Right cardiac atrium (tissue), 5 donors: ENCODE data around the gene EHBP1L1. TPM values are rescaled to one million over a fixed set of nuclear protein-coding genes. Genes with fewer than 3 reads are reported as not detected.

ENCODE experiments used
- ATAC-seq, 2 donors: fragments of 200-7000 bp; cut with Tn5 transposase; one replicate each; pipeline versions ENCODE4 v1.8.0 to v1.9.1; 2020; ENCODE audit warnings: moderate library complexity in 2 of 2, mild to moderate bottlenecking in 1 of 2
- DNase-seq, 3 donors: peaks; one replicate each; pipeline ENCODE4 v3.0.0-alpha.2; 2020
- H3K27ac ChIP-seq: one replicate; pipeline ENCODE4 v1.5.1; 2013; ENCODE audit warnings: mild to moderate bottlenecking, low read length, control low read depth, moderate library complexity
- H3K27me3 ChIP-seq: one replicate; pipeline ENCODE4 v1.6.1; 2013; ENCODE audit not compliant: control insufficient read depth, insufficient read depth
- H3K4me1 ChIP-seq: one replicate; pipeline ENCODE4 v1.6.1; 2013; ENCODE audit warnings: low read length; ENCODE audit not compliant: control insufficient read depth, insufficient read depth
- H3K4me3 ChIP-seq: one replicate; pipeline ENCODE4 v1.5.1; 2013; ENCODE audit warnings: low read length, control low read depth
- H3K9me3 ChIP-seq: one replicate; pipeline ENCODE4 v1.6.1; 2013; ENCODE audit warnings: low read length; ENCODE audit not compliant: control insufficient read depth
- WGBS: extraction: QIAGEN DNeasy Blood & Tissue Kit; methylation state at CpG from one replicate; pipeline ENCODE4 v1.1.7; 2013; 5-methylcytosine and 5-hydroxymethylcytosine counted together
- intact Hi-C, 4 donors: fragments of 100-400 bp; cut with DNase I; formaldehyde crosslinking; loops; one replicate each; pipeline versions ENCODE4 v1.11.0 to v1.14.0; 2022 to 2023
- polyA plus RNA-seq: library from polyadenylated mRNA; stranded (reverse); fragments of 200-250 nt; gene quantifications from one replicate; pipeline ENCODE4 v1.2.3, GENCODE V29; 2013
- total RNA-seq, 4 donors: library from RNA; stranded (reverse); fragmentation: NEBNext Ultra II Directional; extraction: Animal tissue kit (Norgen Biotek cat#: 25700); gene quantifications; one replicate each; pipeline ENCODE4 v1.2.1, GENCODE V29; 2021
- donor health status: healthy with polysubstance abuse.
- donor health status: DM: no; HTN: yes; CAD: no.
- donor health status: DM: no; HTN: no; CAD: no.
- donor health status: DM: no; HTN: yes; CAD: no; lungs with severe emphysema.
- donor health status: DM: yes; HTN: yes; CAD: no.

EHBP1L1 gene
- total and polyA plus RNA-seq, 5 donors, result 35.7 to 80.2 (median 46.4) TPM

DNA sequence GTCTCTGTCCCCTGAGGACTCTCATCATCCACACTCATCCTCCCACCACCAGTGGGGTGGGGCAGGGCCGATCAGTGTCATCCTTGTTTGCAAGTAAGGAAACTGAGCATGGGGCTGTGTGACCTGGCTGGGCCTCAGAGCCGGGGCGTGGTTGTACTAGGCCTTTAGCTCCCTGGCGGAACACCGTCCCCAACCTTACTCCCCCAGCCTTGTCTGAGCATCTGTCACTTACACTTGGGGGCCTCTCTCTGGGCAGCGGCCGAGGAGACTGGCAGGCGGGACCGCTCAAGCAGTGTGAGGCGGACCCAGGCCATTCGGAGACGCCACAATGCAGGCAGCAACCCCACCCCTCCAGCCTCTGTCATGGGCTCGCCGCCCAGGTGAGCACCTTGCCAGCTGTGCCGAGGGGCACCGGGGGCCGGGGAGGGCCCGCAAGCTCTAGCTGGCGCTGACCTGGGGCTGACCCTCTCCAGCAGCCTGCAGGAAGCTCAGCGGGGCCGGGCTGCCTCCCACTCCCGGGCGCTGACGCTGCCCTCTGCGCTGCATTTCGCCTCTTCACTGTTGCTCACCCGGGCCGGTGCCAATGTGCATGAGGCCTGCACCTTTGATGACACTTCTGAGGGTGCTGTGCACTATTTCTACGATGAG, 43.6 kb downstream of the EHBP1L1 start:
- intact Hi-C loops, result no loop called here
- no peaks in the 10 kb centered on the region for H3K9me3 ChIP-seq
- H3K4me3 ChIP-seq, result no peak overlapping the region
- H3K27ac ChIP-seq, result no peak overlapping the region
- DNase-seq, result peak in 1 of 3 donors; percentile 39
- no peak for ATAC-seq
- WGBS, result 93% methylated on average over 29 of the region's 29 CpGs
- no peaks in the 10 kb centered on the region for H3K27me3 ChIP-seq
- H3K4me1 ChIP-seq, result peaks cover 3% of the 10 kb centered on the region

DNA sequence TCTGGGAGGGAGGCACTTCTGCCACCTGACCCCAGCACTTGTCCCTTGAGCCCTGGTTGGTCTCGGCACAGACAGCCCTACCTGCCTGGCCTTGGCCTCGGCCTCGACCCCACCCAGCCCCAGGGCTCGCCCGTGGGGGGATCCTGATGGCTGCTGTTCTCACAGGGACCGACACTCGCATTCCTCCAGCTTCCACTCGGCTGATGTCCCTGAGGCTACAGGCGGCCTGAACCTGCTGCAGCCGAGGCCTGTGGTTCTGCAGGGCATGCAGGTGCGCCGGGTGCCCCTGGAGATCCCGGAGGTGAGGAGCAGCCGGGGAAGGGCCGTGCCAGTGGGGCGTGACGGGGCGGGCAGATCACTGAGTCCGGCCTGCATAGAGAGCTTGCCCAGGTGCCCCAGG, 44.8 kb downstream of the EHBP1L1 start:
- H3K9me3 ChIP-seq, result no peaks in the 10 kb centered on the region
- ATAC-seq (no peak), DNase-seq (peak in 1 of 3 donors; percentile 46)
- H3K27ac ChIP-seq, result no peak overlapping the region
- 93% methylated on average over 19 of the region's 19 CpGs for WGBS
- intact Hi-C loops, result no loop called here
- H3K4me3 ChIP-seq, result no peak overlapping the region
- peaks cover 3% of the 10 kb centered on the region for H3K4me1 ChIP-seq
- H3K27me3 ChIP-seq, result no peaks in the 10 kb centered on the region

DNA sequence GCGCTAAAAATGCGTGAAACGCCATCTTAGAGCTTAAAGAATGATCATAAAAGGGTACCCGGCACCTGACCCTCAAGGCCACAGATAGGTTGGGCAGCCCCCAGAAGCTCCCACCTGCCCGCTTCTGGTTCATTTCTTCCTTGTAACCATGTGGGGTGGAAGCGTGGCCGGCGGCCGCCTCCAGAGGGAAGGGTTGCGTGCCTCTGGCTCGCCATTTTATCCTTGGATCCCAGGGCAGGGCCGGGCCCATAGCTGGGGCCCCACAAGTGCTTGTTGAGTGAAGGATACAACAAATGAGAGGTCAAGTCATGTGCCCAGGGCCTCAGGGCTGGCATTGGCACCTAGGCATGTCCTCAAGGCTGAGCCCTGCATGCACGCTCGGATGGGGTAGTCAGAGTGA, 45.6 kb downstream of the EHBP1L1 start:
- Histone ChIP-seq H3K27ac (no peak overlapping the region), H3K27me3 (no peaks in the 10 kb centered on the region), H3K4me1 (peaks cover 3% of the 10 kb centered on the region), H3K9me3 (no peaks in the 10 kb centered on the region), H3K4me3 (no peak overlapping the region)
- WGBS, result 94% methylated on average over 14 of the region's 14 CpGs
- ATAC-seq (no peak), DNase-seq (no peak)
- intact Hi-C loops, result no loop called here

DNA sequence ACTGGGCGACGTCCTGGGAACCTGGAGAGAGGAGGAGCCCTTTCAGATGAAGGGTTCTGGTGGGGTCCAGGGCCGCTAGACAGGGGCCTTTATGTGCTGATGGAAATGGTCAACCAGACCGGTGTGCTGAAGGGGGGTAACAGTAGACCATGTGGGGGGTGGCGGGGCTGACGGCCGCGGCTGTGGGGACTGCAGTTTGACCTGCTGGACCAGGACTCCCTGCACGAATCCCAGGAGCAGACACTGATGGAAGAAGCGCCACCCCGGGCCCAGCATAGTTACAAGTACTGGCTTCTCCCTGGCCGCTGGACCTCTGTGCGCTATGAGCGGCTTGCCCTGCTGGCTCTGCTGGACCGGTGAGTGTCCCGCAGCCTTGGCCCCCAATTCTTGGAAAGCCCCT, 46.2 kb downstream of the EHBP1L1 start:
- intact Hi-C loops, result no loop called here
- Histone ChIP-seq H3K27me3 (no peaks in the 10 kb centered on the region), H3K9me3 (no peaks in the 10 kb centered on the region), H3K4me1 (no peaks in the 10 kb centered on the region), H3K4me3 (no peak overlapping the region), H3K27ac (no peak overlapping the region)
- 91% methylated on average over 16 of the region's 16 CpGs for WGBS
- peak in 1 of 3 donors; percentile 44 for DNase-seq
- no peak for ATAC-seq

DNA sequence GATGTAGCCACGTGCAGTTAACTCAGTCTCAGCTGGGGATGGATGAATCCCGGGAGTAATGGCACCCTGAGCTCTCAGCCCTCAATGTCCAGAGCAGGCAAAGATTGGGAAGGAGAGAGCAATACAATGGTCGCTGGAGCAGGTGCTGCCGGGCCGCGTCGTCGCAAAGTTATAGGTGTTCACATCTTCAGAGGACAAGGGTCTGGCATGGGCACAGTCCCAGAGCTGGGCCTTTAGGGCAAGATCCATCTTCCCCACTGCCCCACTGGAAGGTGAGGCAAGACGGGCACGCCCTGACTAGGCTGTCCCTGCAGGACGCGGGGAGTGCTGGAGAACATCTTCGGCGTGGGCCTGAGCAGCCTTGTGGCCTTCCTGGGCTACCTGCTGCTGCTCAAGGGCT, 47.3 kb downstream of the EHBP1L1 start:
- H3K9me3 ChIP-seq, result no peaks in the 10 kb centered on the region
- no peak for ATAC-seq
- no peak overlapping the region for H3K4me3 ChIP-seq
- 92% methylated on average over 14 of the region's 14 CpGs for WGBS
- intact Hi-C loops, result no loop called here
- H3K27me3 ChIP-seq, result no peaks in the 10 kb centered on the region
- peak in 1 of 3 donors; percentile 42 for DNase-seq
- H3K4me1 ChIP-seq, result no peaks in the 10 kb centered on the region
- no peak overlapping the region for H3K27ac ChIP-seq

DNA sequence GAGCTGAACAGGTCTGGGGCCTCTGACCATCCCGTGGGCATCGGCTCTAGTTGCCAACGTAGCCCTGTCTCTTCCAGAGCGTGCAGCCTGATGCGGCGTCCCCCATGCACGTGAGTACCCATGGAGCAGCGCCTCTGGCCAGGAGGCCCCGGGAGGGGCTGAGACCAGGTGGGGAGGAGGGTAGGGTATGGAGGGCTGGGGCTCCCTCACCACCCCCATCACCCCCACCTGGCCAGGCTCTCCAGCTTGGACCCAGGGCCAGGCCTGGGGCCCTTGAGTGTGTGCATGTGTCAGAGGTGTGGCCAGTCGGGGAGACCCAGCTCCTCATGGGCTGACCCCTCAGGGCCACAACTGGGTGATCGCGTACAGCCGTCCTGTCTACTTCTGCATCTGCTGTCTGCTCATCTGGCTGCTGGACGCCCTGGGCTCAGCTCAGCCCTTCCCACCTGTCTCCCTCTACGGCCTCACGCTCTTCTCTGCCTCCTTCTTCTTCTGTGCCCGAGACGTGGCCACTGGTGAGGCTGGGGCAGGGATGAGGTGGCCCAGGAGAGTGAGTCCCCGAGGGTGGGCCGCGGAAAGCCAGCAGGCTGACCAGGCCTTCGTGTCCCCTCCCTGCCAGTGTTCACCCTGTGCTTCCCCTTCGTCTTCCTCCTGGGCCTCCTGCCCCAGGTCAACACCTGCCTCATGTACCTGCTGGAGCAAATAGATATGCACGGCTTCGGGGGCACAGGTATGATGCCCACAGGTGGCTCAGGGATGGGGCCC, 48.2 kb downstream of the EHBP1L1 start:
- Histone ChIP-seq H3K9me3 (no peaks in the 10 kb centered on the region), H3K4me1 (no peaks in the 10 kb centered on the region), H3K27ac (no peak overlapping the region), H3K27me3 (no peaks in the 10 kb centered on the region), H3K4me3 (no peak overlapping the region)
- no peak for ATAC-seq
- 91% methylated on average over 25 of the region's 25 CpGs for WGBS
- intact Hi-C loops, result no loop called here
- DNase-seq, result peak in 1 of 3 donors; percentile 41

DNA sequence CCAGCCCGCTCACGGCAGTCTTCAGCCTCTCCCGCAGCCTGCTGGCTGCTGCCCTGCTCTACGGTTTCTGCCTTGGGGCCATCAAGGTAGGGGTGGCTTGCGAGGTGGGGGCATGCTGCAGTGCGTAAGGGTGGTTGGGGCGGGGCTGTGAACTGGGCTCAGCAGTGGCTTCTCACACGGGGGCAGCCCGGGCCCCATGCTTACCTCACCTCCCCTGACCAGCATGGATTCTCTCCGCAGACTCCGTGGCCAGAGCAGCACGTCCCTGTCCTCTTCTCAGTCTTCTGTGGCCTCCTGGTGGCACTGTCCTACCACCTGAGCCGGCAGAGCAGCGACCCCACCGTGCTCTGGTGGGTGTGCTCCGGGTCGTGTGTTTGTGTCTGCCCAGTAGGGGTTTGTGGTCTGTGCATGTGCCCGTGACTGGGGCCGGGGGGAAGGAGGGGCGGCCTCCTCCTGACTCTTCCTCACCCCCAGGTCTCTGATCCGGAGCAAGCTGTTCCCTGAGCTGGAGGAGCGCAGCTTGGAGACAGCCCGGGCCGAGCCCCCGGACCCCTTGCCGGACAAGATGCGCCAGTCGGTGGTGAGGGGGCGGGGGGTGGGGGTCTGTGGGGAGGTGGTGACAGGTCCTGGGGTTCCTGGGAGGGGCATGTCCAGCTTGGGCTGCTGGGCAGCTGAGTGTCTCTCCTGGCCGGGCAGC, 49.2 kb downstream of the EHBP1L1 start:
- 84% methylated on average over 30 of the region's 30 CpGs for WGBS
- Histone ChIP-seq H3K27ac (no peak overlapping the region), H3K4me3 (no peak overlapping the region), H3K4me1 (no peaks in the 10 kb centered on the region), H3K27me3 (no peaks in the 10 kb centered on the region), H3K9me3 (no peaks in the 10 kb centered on the region)
- intact Hi-C loops, result loop anchor here in 1 of 4 donors (5.0 kb wide), 1 partner anchor 192 kb away; no protein-coding TSS in a partner anchor
- ATAC-seq, result no peak
- DNase-seq, result peak in 1 of 3 donors; percentile 58

DNA sequence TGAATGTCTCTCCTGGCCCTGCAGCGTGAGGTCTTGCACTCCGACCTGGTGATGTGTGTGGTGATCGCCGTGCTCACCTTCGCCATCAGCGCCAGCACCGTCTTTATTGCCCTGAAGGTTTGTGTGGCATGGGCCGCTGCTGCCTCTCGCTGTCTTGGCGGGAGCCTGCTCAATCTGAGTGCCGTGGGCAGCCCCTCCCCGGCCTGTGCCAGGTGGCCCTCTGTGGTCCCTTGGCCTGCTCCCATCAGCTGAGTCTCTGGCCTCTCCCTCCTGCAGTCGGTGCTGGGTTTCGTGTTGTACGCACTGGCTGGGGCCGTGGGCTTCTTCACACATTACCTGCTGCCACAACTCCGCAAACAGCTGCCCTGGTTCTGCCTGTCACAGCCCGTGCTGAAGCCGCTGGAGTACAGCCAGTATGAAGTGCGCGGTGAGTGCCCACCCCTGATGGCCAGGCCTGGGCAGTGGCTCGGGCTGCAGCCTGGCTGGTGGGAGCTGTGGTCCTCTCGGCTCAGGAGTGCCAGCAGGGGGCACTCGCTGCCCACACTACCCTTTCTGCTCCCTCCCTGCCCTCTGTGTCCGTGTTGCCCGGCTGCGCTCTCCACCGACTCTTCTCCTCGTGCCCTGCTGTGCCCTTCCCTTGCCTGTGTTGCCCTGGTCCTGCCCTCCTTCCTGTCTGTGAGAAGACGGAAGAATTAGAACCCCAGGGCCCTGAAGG, 49.9 kb downstream of the EHBP1L1 start:
- ATAC-seq (peak; percentile 65 to 72), DNase-seq (peak; percentile 57 to 88 (median 87))
- no peaks in the 10 kb centered on the region for H3K9me3 ChIP-seq
- no peaks in the 10 kb centered on the region for H3K4me1 ChIP-seq
- no peaks in the 10 kb centered on the region for H3K27me3 ChIP-seq
- whole genome bisulfite sequencing, result 66% methylated on average over 30 of the region's 30 CpGs
- intact Hi-C loops, result loop anchor here in 1 of 4 donors (5.0 kb wide), 1 partner anchor 192 kb away; no protein-coding TSS in a partner anchor
- H3K27ac ChIP-seq, result no peak overlapping the region
- H3K4me3 ChIP-seq, result no peak overlapping the region

DNA sequence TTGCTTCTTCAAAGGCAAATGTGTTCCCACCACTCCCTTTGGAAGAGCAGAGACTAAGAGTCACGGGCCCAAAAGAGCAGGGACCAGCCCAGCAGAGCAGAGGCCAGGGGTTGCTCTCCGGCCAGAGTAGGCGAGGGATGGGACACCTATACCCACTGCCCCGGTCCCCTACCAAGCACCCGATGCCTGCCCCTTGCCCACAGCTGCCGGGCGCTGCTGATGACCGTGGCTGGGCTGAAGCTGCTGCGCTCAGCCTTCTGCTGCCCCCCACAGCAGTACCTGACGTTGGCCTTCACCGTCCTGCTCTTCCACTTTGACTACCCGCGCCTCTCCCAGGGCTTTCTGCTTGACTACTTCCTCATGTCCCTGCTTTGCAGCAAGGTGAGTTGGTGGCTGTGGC, 51.3 kb downstream of the EHBP1L1 start:
- H3K27me3 ChIP-seq, result no peaks in the 10 kb centered on the region
- intact Hi-C loops, result loop anchor here in 1 of 4 donors (5.0 kb wide), 1 partner anchor 190 kb away; no protein-coding TSS in a partner anchor
- DNase-seq (no peak), ATAC-seq (no peak)
- H3K4me1 ChIP-seq, result no peaks in the 10 kb centered on the region
- no peak overlapping the region for H3K4me3 ChIP-seq
- no peak overlapping the region for H3K27ac ChIP-seq
- no peaks in the 10 kb centered on the region for H3K9me3 ChIP-seq
- WGBS, result 91% methylated on average over 13 of the region's 13 CpGs

DNA sequence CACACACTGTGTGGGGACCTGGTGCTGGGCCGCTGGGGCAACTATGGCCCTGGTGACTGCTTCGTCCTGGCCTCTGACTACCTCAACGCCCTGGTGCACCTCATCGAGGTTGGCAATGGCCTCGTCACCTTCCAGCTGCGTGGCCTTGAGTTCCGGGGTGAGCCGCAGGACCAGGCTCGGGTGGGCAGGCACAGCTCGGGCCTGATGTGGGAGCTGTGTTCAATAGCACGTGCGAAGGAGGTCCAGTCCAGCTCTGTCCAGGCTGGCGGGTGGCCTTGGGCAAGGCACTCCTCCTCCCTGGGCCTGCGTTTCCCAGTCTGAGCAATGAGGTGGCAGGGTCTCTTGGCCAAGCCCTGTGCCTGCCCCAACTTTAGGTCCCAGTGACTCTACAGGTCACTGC, 53.7 kb downstream of the EHBP1L1 start:
- 96% methylated on average over 14 of the region's 14 CpGs for WGBS
- ATAC-seq (no peak), DNase-seq (no peak)
- H3K27me3 ChIP-seq, result no peaks in the 10 kb centered on the region
- intact Hi-C loops, result loop anchor here in 1 of 4 donors (5.0 kb wide), 1 partner anchor 188 kb away; no protein-coding TSS in a partner anchor
- H3K4me1 ChIP-seq, result no peaks in the 10 kb centered on the region
- no peaks in the 10 kb centered on the region for H3K9me3 ChIP-seq
- no peak overlapping the region for H3K27ac ChIP-seq
- no peak overlapping the region for H3K4me3 ChIP-seq
